C4-2B (cell line): ENCODE results near the gene ABCG1.

Experiments
- H3K27ac ChIP-seq: fragments of 450-650 bp; 2 replicates; pipeline ENCODE4 v1.5.1; 2017
- ZFX ChIP-seq: fragments of 450-650 bp; IDR thresholded peaks from 2 replicates; pipeline ENCODE4 v1.6.1; 2017
- TF ChIP-seq, protein P1 (sequence below): fragments of 450-650 bp; conservative IDR thresholded peaks from 2 replicates; pipeline ENCODE4 v1.5.1; 2017; ENCODE audit warnings: mild to moderate bottlenecking

ABCG1 gene

DNA sequence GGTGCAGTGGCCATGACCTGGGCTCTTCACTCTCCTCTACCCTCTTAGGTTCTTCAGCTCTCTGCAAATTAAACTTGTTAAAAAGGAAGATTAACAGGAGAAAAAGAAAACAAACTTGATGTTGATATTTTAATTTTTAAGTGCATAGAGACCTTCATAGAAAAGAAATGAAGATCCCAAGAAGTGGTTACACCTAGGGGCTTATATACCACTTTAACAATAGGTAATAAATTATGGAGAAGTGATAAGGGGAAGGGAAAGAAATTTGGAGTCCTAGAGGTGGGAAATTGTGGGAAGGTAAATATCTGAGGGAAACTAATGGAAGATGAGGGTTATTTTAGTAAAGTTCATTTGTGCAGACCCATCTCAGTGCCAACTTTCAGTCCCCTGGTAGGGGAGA is 112.7 kb downstream of the ABCG1 start:
- no peak for TF ChIP-seq ZFX
- TF ChIP-seq, protein P1, sequence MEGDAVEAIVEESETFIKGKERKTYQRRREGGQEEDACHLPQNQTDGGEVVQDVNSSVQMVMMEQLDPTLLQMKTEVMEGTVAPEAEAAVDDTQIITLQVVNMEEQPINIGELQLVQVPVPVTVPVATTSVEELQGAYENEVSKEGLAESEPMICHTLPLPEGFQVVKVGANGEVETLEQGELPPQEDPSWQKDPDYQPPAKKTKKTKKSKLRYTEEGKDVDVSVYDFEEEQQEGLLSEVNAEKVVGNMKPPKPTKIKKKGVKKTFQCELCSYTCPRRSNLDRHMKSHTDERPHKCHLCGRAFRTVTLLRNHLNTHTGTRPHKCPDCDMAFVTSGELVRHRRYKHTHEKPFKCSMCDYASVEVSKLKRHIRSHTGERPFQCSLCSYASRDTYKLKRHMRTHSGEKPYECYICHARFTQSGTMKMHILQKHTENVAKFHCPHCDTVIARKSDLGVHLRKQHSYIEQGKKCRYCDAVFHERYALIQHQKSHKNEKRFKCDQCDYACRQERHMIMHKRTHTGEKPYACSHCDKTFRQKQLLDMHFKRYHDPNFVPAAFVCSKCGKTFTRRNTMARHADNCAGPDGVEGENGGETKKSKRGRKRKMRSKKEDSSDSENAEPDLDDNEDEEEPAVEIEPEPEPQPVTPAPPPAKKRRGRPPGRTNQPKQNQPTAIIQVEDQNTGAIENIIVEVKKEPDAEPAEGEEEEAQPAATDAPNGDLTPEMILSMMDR, result no peak
- H3K27ac ChIP-seq, result peak overlapping the region; percentile 41; the same call in 1 of the 2 replicates

DNA sequence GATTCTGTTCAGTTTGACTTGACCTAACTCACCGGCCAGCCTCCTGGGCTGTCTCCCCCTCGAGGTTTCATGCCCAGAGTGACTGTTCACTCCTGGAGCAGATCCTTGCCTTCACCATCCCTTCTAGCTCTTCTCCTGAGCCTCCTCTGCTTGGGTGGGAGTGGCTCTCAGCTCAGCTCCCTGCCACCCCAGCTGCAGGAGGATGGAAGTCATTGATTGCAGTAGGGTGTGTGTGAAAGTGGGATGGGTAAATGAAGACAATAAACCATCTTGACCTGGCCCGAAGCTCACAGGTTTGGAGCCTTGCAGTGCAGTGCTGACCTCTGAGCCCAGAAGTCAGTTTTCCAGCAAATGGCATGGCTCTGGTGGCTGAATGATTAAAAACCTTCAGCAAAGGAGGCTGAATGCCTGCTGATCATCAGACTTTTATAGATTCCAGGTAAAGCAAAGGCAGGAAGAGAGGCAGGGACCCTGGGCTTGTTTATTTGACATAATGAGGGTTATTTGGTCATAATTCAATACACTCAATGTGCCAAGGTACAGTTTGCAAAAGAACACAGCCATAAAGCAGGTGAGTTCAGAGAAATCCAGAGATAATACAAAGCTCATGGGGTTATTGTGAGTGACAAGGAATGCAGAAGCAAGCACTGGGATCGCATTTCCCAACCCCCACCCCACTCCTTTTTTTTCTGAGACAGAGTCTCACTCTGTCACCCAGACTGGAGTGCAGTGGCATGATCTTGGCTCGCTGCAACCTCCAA is 113.8 kb downstream of the ABCG1 start:
- TF ChIP-seq ZFX, result no peak
- TF ChIP-seq, protein P1, result no peak

DNA sequence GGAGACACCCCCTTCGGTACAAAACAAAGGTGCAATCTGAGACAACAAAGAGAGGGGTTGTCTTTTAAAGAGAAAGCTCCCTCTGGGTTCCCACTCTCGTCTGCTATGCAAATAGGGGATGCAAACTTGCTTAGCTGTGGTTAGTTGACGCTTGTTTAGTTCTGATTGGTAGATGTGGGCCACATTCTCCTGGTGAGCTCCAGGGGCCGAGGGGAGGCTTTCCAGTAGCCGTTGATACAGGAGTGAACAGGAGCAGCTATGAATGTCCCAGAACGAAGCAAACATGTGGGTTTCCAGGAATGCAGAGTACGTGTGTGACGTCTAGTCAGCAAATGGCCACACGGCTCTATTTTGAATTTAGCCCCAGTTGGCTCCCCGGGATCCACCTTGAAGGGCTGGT is 117.1 kb downstream of the ABCG1 start:
- TF ChIP-seq, protein P1, result no peak
- TF ChIP-seq ZFX, result no peak
- H3K27ac ChIP-seq, result no peak overlapping the region

More for the DNA sequence above, 113.8 kb downstream of the ABCG1 start:
- H3K27ac ChIP-seq, result no peak overlapping the region

DNA sequence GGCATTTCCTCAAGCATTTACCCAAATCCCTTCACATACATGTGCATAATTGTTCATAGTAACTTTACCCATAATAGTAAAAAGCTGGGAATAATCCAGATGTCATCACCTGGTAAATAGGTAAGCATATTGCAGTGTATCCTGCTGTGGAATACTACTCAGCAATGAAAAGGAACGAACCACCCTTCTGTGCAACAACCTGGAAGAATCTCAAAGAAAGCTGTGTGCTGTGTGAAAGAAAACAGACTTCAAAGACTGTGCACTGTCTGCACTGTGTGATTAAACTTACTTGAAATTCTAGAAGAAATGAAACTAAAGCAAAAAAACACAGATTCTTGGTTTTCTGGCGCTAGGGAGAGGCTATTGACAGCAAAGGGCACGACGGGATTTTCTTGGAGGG is 118.3 kb downstream of the ABCG1 start:
- H3K27ac ChIP-seq, result no peak overlapping the region
- TF ChIP-seq, protein P1, result no peak
- no peak for TF ChIP-seq ZFX

DNA sequence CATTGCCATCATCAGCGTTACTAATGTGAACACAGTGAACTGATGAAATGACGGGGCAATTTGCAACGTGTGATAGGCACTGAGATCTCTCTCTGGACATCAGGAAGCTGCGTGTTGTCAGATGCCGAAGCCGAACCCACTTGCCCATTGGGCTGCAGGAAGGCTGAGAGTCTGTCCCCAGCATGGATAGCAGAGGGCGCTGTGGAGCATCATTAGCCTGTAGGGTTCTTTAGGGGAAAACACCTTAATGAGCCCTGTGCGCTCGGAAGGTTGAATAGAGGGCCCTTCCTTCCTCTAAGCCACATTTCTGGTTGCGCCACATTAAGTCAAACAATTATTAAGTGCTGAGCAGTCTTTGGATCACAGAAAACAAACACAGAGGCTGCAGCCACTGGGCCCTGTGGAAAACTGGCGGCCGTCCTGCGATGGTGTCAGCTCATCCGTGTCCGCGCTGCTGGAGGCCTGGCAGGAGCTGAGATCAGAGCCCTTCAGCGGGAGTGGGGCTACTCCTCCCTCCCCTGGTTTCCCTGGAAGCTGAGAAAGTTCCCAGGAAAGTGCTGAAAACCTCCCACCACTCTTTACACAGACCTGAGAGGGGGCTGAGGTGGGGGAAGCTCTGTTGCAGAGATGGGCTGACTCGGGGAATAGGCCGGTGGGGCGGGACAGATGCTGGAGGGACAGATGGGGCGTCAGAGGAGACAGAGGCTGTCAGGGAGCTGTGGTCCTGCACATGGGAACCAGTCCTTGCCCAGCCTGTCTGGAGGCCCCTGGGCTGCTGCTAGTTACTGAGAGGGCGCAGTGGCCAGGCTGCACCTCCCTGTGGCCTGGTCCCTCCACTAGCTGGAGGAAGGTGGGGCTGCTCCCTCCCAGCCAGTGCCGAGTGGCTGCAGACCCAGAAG is 119.1 kb downstream of the ABCG1 start:
- peak overlapping the region; percentile 49 for H3K27ac ChIP-seq

DNA sequence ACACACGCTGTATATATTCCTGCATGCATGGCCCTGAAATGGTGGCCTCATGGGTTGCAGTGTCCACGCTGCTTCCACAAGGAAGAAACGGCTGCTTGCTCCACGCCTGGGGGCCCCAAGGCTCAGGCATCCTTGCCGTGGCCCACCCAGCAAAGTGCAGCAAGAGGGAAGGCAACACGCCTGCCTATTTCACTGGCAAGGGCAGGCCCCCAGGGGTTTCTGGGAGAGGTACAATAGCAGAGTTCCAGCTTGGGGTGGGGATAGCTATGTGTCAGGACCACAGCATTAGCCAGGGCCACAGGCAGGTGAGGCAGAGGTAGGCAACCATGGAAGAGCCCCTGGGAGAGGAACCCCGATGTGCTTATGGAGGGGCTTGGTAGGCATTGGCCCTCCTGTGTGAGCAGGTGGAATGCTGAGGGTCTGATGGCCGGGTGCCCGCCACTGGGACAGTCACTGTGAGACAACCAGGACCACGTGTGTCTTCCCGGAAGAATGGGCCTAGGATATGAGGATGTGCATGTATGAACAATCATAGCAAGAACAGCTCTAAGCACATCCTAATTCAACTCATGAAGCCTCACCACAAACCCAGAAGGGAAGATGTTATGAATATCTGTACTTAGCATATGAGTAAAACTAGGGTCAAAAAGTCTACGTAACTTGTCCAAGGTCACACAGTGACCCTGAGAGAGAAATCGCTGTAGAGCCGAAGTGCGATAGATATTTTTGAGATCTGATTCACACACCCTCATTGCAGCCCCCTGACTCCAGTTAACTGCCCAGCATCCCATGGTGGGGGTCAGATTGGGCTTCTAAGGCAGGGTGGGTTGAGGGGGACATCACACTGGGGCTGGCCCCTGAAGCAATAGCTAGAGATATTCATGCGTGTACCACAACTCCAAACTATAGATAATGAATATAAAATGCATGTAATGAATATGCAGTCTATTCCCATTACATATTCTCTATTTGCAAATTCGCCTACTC is 120.1 kb downstream of the ABCG1 start:
- peak overlapping the region; percentile 49; the same call in 1 of the 2 replicates for H3K27ac ChIP-seq
- no peak for TF ChIP-seq ZFX
- TF ChIP-seq, protein P1, result no peak

More for the DNA sequence above, 119.1 kb downstream of the ABCG1 start:
- TF ChIP-seq ZFX, result no peak
- TF ChIP-seq, protein P1, result peak; percentile 84
